ENCODE data around the gene CYP4B1. TPM values are rescaled to one million over a fixed set of nuclear protein-coding genes. Genes with fewer than 3 reads are reported as not detected.

The CYP4B1 gene
- total RNA-seq, 2 experiments from 2014 or later: not detected

DNA sequence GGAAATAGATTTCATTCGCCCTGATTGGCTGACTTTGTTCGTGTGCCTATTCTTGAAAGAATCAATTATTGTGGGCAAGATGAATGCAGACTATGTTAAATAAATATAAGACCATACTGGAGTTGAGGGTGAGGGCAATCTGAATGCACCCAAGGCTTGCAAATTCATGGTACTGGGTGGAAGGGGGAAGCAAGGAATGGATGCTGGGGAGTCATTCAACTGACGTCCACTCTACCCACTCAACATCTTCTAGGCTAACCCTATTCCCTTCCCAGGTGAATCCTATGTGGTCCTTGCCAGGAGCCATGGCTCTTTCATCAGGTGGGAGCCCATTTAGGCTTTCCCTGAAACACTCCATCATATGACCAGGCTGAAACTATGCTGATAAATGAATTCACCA lies 5.7 kb upstream of the CYP4B1 start:
- Histone ChIP-seq H3K4me2 (ENCODE audit: low read length) (no peak overlapping the region), H2AFZ (ENCODE audit: low read length) (no peak overlapping the region), H3K9me3 (ENCODE audit: low read length) (no peaks in the 10 kb centered on the region), H3K36me3 (ENCODE audit: insufficient read depth, low read length) (no peaks in the 10 kb centered on the region), H3K27ac (ENCODE audit: low read depth, low read length, poor library complexity, severe bottlenecking) (no peak overlapping the region), H3K4me1 (ENCODE audit: insufficient read depth, low read length, poor library complexity, severe bottlenecking) (no peaks in the 10 kb centered on the region), H3K9me2 (ENCODE audit: insufficient read depth, low read length) (no peaks in the 10 kb centered on the region), H3K4me3 (ENCODE audit: low read depth, low read length, poor library complexity, severe bottlenecking) (no peak overlapping the region), H3K79me2 (ENCODE audit: insufficient read depth, low read depth, low read length) (no peaks in the 10 kb centered on the region), H4K20me1 (ENCODE audit: insufficient read depth, low read length) (no peaks in the 10 kb centered on the region)
- ChIA-PET POLR2A (no interaction called here), CTCF (ENCODE audit: unreplicated experiment) (no interaction called here)
- BruUV-seq (replicated peaks): no TSS peak
- DNase-seq (ENCODE audit: low spot score): no peak
- TF ChIP-seq, protein P1, sequence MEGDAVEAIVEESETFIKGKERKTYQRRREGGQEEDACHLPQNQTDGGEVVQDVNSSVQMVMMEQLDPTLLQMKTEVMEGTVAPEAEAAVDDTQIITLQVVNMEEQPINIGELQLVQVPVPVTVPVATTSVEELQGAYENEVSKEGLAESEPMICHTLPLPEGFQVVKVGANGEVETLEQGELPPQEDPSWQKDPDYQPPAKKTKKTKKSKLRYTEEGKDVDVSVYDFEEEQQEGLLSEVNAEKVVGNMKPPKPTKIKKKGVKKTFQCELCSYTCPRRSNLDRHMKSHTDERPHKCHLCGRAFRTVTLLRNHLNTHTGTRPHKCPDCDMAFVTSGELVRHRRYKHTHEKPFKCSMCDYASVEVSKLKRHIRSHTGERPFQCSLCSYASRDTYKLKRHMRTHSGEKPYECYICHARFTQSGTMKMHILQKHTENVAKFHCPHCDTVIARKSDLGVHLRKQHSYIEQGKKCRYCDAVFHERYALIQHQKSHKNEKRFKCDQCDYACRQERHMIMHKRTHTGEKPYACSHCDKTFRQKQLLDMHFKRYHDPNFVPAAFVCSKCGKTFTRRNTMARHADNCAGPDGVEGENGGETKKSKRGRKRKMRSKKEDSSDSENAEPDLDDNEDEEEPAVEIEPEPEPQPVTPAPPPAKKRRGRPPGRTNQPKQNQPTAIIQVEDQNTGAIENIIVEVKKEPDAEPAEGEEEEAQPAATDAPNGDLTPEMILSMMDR (conservative IDR thresholded peaks at IDR 0.05; ENCODE audit: low read length): no peak
- no peak for TF ChIP-seq EZH2phosphoT487 (IDR thresholded peaks at IDR 0.05; ENCODE audit: borderline replicate concordance, low read depth, low read length)
- intact Hi-C loops (cut with micrococcal nuclease; ENCODE audit: unreplicated experiment): no loop called here

DNA sequence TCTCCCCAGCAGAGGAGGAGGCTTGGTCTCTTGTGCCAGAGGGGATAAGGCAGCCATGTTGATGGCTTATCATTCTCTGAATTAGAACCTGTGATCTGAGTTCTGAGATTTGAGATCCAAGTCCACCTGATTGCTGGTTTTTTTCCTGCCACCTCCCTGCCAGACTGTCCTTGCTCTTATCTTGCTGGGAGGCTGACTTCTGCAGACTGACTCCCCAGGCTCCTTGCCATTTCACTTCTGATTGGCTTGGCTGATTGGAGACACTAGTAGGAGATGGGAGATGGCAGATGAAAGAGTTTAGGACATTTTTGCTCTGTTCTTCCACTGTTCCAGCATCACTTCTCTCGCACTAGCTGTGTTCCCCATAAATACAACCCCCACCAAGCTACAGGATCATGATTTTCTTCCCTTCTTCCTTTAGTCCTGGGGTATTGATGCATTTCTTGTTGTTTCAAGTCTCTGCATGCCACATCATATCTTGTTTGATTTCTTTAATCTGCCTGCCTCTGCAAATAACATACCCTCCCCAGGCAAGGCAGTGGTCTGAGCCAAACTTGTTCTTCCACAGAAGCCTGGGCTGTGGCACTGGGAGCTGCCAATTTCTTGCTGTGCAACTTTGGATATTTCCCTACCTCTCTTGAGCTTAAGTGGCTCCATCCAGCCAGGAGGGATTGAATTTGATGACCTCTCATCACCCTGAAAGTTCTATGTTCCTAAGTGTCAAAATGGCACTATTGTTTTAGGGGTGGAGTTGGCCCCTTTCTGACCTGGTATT lies 963 bp upstream of the CYP4B1 start:
- Histone ChIP-seq H3K79me2 (ENCODE audit: insufficient read depth, low read depth, low read length) (no peaks in the 10 kb centered on the region), H3K4me3 (ENCODE audit: low read depth, low read length, poor library complexity, severe bottlenecking) (no peak overlapping the region), H3K27ac (ENCODE audit: low read depth, low read length, poor library complexity, severe bottlenecking) (no peak overlapping the region), H3K9me3 (ENCODE audit: low read length) (no peaks in the 10 kb centered on the region), H4K20me1 (ENCODE audit: insufficient read depth, low read length) (no peaks in the 10 kb centered on the region), H3K9me2 (ENCODE audit: insufficient read depth, low read length) (no peaks in the 10 kb centered on the region), H3K4me2 (ENCODE audit: low read length) (no peak overlapping the region), H2AFZ (ENCODE audit: low read length) (no peak overlapping the region), H3K4me1 (ENCODE audit: insufficient read depth, low read length, poor library complexity, severe bottlenecking) (no peaks in the 10 kb centered on the region), H3K36me3 (ENCODE audit: insufficient read depth, low read length) (no peaks in the 10 kb centered on the region)
- BruUV-seq (replicated peaks): no TSS peak
- CTCF ChIA-PET (ENCODE audit: unreplicated experiment): no interaction called here
- TF ChIP-seq, protein P1 (conservative IDR thresholded peaks at IDR 0.05; ENCODE audit: low read length): no peak
- no peak for TF ChIP-seq EZH2phosphoT487 (IDR thresholded peaks at IDR 0.05; ENCODE audit: borderline replicate concordance, low read depth, low read length)
- intact Hi-C loops (cut with micrococcal nuclease; ENCODE audit: unreplicated experiment): no loop called here
- POLR2A ChIA-PET: no interaction called here
- DNase-seq (ENCODE audit: low spot score): no peak

DNA sequence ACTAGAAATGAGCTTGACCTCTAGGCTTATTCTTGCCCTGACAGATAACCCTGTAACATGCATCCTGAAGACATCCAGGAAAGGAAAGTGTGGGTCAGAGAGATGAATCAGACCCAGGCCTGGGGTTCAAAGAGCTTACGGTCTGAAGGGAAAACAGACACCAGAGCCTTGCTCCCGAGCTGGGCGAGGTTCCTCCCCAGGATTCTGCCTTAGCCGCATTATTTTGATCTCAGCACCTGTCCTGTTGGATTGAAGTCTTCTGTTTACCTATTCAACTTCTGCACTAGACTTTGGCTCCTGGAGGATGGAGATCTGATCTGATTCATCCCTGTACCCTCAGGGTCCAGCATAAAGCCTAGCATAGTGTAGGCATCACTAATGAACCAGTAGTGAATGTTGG lies 1.9 kb downstream of the CYP4B1 start:
- no peaks in the 10 kb centered on the region for H3K4me1 ChIP-seq (ENCODE audit: insufficient read depth, low read length, poor library complexity, severe bottlenecking)
- no peaks in the 10 kb centered on the region for H3K9me3 ChIP-seq (ENCODE audit: low read length)
- H3K4me3 ChIP-seq (ENCODE audit: low read depth, low read length, poor library complexity, severe bottlenecking): no peak overlapping the region
- DNase-seq (ENCODE audit: low spot score): no peak
- no peak overlapping the region for H3K4me2 ChIP-seq (ENCODE audit: low read length)
- no peaks in the 10 kb centered on the region for H3K79me2 ChIP-seq (ENCODE audit: insufficient read depth, low read depth, low read length)
- CTCF ChIA-PET (ENCODE audit: unreplicated experiment): no interaction called here
- no peaks in the 10 kb centered on the region for H3K36me3 ChIP-seq (ENCODE audit: insufficient read depth, low read length)
- BruUV-seq (replicated peaks): no TSS peak
- intact Hi-C loops (cut with micrococcal nuclease; ENCODE audit: unreplicated experiment): no loop called here
- POLR2A ChIA-PET: no interaction called here
- H3K27ac ChIP-seq (ENCODE audit: low read depth, low read length, poor library complexity, severe bottlenecking): no peak overlapping the region
- no peak for TF ChIP-seq EZH2phosphoT487 (IDR thresholded peaks at IDR 0.05; ENCODE audit: borderline replicate concordance, low read depth, low read length)
- TF ChIP-seq, protein P1 (conservative IDR thresholded peaks at IDR 0.05; ENCODE audit: low read length): no peak
- H2AFZ ChIP-seq (ENCODE audit: low read length): no peak overlapping the region
- no peaks in the 10 kb centered on the region for H3K9me2 ChIP-seq (ENCODE audit: insufficient read depth, low read length)
- H4K20me1 ChIP-seq (ENCODE audit: insufficient read depth, low read length): no peaks in the 10 kb centered on the region
